Fibroblast of the aortic adventitia (primary cell): ENCODE measurements around the gene LRRC71. TPM values are rescaled to one million over a fixed set of nuclear protein-coding genes. Genes with fewer than 3 reads are reported as not detected.

ENCODE experiments used
- DNase-seq: peaks from one replicate; pipeline ENCODE4 v3.0.0-alpha.2; 2010; ENCODE audit warnings: low read depth
- H3K4me3 ChIP-seq: 2 replicates; pipeline ENCODE4 v1.5.1; 2011; ENCODE audit warnings: low read depth, mild to moderate bottlenecking, control low read depth, low read length, moderate library complexity
- total RNA-seq: library from RNA; depleted of rRNA; stranded (reverse); fragments of >200 nt; gene quantifications from 2 replicates; pipeline ENCODE4 v1.2.3, GENCODE V29; 2012; ENCODE audit warnings: low replicate concordance
- TF ChIP-seq, protein P1 (sequence below): IDR thresholded peaks from 2 replicates; pipeline ENCODE4 v1.5.1; 2011; ENCODE audit warnings: mild to moderate bottlenecking, low read length, control low read depth, inconsistent platforms; ENCODE audit not compliant: insufficient read depth

Gene LRRC71
- total RNA-seq, 1 donor = 0.09 TPM

DNA sequence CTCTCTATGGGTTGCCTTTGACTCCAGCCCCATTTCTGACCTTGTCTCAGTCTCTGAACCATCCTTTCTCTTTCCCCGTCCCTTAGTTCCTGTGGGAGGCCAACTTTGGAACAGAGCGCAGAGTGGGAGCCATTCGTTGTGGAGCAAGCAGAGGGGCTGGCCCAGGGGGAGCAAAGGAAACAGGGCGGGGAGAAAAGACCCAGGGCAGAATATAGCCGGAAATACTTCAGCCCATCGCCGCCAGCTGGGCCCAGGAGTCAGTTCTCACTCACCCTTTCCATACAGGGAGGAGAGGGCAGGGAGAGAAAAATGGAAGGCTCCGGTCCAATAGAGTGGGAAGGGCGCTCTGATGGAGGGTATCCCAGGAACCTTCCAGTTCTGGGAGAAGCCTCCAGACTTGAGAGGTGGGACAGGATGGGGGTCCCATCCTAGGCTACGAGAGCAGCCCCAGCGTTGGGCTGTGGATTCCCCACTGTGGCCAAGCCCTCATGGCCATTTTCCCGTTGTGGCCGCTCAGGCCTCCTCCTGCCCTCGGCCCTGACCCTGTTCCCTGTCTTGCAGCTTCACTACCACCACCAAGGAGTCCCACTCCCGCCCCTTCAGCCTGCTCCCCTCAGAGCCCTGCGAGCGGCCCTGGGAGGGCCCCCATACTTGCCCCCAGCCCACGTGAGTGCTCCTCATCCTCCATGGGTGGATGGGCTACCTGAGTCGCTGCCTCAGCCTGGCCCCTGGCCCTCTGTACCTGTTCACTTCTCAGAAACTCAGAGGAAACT is 16.1 kb upstream of the LRRC71 start:
- H3K4me3 ChIP-seq = no peak overlapping the region
- no peak for DNase-seq
- TF ChIP-seq, protein P1, sequence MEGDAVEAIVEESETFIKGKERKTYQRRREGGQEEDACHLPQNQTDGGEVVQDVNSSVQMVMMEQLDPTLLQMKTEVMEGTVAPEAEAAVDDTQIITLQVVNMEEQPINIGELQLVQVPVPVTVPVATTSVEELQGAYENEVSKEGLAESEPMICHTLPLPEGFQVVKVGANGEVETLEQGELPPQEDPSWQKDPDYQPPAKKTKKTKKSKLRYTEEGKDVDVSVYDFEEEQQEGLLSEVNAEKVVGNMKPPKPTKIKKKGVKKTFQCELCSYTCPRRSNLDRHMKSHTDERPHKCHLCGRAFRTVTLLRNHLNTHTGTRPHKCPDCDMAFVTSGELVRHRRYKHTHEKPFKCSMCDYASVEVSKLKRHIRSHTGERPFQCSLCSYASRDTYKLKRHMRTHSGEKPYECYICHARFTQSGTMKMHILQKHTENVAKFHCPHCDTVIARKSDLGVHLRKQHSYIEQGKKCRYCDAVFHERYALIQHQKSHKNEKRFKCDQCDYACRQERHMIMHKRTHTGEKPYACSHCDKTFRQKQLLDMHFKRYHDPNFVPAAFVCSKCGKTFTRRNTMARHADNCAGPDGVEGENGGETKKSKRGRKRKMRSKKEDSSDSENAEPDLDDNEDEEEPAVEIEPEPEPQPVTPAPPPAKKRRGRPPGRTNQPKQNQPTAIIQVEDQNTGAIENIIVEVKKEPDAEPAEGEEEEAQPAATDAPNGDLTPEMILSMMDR = no peak

DNA sequence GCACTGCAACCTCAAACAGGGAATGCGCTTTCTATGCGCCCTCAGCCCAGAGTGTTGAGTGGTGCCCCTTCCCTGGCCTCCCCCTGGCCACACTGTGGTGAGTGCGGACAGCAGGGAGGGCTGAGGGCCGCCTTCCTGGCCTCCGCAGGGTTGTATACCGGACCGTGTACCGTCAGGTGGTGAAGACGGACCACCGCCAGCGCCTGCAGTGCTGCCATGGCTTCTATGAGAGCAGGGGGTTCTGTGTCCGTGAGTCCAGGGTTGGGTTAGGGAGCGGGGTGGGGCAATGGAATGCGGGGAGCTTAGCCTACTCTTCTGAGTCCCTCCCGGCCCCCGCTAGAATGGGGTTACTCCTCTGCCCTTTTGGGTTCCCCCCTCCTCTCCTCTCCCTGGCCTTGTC is 15.3 kb upstream of the LRRC71 start:
- DNase-seq = no peak
- H3K4me3 ChIP-seq = no peak overlapping the region
- TF ChIP-seq, protein P1 = no peak

DNA sequence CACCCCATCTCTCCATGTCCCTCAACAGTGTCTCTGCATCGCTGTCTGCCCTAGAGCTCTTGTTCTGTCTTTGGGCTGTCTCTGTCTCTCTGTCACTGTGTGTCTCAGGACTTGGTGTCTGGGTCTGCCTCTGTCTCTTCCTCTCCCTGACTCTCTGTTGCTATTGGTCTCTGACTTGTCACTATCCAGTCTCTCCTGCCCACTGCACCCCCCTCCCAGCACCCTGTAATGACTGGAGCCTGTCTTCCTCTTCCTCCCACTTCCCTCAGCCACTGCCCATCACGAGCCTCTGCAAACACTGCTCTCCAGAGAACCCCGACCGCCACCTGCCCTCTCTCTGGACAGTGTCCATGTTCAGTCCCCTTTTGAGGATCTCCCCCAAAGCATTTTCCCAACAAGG is 14.8 kb upstream of the LRRC71 start:
- TF ChIP-seq, protein P1 = no peak
- DNase-seq = no peak
- no peak overlapping the region for H3K4me3 ChIP-seq

DNA sequence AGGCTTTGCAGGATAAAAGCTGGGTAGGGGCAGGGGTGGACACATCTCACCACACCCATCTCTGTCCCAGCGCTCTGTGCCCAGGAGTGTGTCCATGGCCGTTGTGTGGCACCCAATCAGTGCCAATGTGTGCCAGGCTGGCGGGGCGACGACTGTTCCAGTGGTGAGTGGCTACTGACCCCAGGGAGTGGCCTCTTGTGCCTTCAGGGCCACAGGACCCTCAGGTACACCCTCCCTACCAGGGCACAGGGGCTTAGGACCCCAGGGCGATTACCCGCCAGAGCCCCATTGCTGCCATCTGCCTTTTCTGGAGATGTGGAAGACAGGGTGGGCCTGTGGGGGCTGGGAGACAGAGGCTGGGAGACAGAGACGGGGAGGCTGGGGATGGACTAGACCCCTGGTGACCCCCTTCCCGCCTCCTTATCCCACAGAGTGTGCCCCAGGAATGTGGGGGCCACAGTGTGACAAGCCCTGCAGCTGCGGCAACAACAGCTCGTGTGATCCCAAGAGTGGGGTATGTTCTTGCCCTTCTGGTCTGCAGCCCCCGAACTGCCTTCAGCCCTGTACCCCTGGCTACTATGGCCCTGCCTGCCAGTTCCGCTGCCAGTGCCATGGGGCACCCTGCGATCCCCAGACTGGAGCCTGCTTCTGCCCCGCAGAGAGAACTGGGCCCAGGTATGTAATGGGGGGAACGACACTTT is 14.1 kb upstream of the LRRC71 start:
- TF ChIP-seq, protein P1 = no peak
- DNase-seq = no peak
- no peak overlapping the region for H3K4me3 ChIP-seq

DNA sequence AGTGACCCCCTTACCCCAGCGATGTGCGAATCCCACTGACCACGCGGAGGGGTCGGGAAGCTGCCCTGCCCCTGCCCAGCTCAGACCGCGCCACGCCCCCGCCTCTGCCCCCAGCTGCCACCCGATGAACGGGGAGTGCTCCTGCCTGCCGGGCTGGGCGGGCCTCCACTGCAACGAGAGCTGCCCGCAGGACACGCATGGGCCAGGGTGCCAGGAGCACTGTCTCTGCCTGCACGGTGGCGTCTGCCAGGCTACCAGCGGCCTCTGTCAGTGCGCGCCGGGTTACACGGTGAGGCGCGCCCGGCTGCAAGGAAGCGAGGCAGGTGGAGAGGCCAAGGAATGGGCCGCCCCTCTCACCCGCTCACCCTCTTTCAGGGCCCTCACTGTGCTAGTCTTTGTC is 11.9 kb upstream of the LRRC71 start:
- TF ChIP-seq, protein P1 = no peak
- H3K4me3 ChIP-seq = no peak overlapping the region
- no peak for DNase-seq

DNA sequence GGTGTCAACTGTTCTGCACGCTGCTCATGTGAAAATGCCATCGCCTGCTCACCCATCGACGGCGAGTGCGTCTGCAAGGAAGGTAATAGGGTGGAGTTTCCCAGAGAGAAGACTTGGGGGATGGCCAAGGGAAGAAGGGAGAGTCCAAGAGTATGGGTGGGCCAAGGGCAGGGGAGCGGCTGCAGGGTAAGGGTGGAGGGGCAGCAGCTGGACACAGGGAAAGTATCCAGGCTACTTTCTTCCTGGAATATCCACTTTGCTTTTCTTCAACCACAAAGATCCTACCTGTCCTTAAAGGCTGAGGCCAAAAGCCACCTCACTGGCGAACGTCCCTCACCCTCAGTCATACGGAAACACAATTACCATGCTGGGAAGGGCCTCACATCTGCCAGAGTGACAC is 11.5 kb upstream of the LRRC71 start:
- TF ChIP-seq, protein P1 = no peak

More for the DNA sequence above, 11.5 kb upstream of the LRRC71 start:
- no peak for DNase-seq
- no peak overlapping the region for H3K4me3 ChIP-seq
